BJ (cell line): Measurements from ENCODE around the gene MTCH1. TPM values are rescaled to one million over a fixed set of nuclear protein-coding genes. Genes with fewer than 3 reads are reported as not detected.

ENCODE experiments used
- CTCF ChIA-PET: fragments of 350-600 bp; formaldehyde crosslinking; extraction: SDS; loops from one replicate; lab custom pipeline; 2021; ENCODE audit warnings: antibody characterized with exemption, inconsistent platforms; lab: Yijun Ruan, JAX
- POLR2A ChIA-PET: fragments of 300-600 bp; sonication (Branson Sonifier 250); formaldehyde crosslinking; extraction: SDS; loops from one replicate; lab custom pipeline; 2021; ENCODE audit warnings: antibody characterized with exemption; lab: Charles Lee
- DNase-seq: peaks from one replicate; pipeline ENCODE4 v3.0.0-alpha.2; 2011; ENCODE audit warnings: low read depth
- H3K27me3 ChIP-seq: 2 replicates; pipeline ENCODE4 v1.6.0; 2011; ENCODE audit warnings: low read length; ENCODE audit not compliant: control insufficient read depth, insufficient read depth
- H3K36me3 ChIP-seq: 2 replicates; pipeline ENCODE4 v1.5.1; 2011; ENCODE audit warnings: low read length; ENCODE audit not compliant: control insufficient read depth, insufficient read depth
- H3K4me3 ChIP-seq: 2 replicates; pipeline ENCODE4 v1.5.1; 2011; ENCODE audit warnings: low read depth, mild to moderate bottlenecking, control low read depth, low read length
- CTCF ChIP-seq: IDR thresholded peaks from 2 replicates; pipeline ENCODE4 v1.5.1; 2011; ENCODE audit warnings: low read depth, mild to moderate bottlenecking, control low read depth, inconsistent platforms, low read length, moderate library complexity; ENCODE audit not compliant: insufficient read depth
- polyA plus RNA-seq: library from polyadenylated mRNA; depleted of rRNA; stranded (reverse); fragments of >200 nt; gene quantifications from 2 replicates; pipeline ENCODE4 v1.2.3, GENCODE V29; 2011

Gene MTCH1
- polyA plus RNA-seq, 1 experiment: 207 TPM

- POLR2A ChIA-PET: no interaction called here
- TF ChIP-seq CTCF: no peak
- CTCF ChIA-PET: interaction anchor here (1.3 to 3.0 kb wide), 3 partner anchors 9 to 71 kb away, joined by 3 to 12 read pairs (median 4); no protein-coding TSS in a partner anchor
- Histone ChIP-seq H3K27me3 (no peaks in the 10 kb centered on the region), H3K36me3 (no peaks in the 10 kb centered on the region), H3K4me3 (no peak overlapping the region)
- DNase-seq: no peak
Measured at GRCh38 chr6:36956446-36956820, 29.6 kb downstream of the MTCH1 start.

GRCh38 chr6:36955671-36956445 lies 30.1 kb downstream of the MTCH1 start:
- ChIA-PET POLR2A (no interaction called here), CTCF (interaction anchor here (1.3 to 3.0 kb wide), 3 partner anchors 10 to 71 kb away, joined by 3 to 12 read pairs (median 4); no protein-coding TSS in a partner anchor)
- Histone ChIP-seq H3K36me3 (no peaks in the 10 kb centered on the region), H3K27me3 (no peaks in the 10 kb centered on the region), H3K4me3 (no peak overlapping the region)
- DNase-seq: no peak
- TF ChIP-seq CTCF: no peak

GRCh38 chr6:36955136-36955535 lies 30.9 kb downstream of the MTCH1 start:
- POLR2A ChIA-PET: no interaction called here
- H3K4me3 ChIP-seq: no peak overlapping the region
- CTCF ChIA-PET: interaction anchor here (3.0 kb wide), 1 partner anchor 24 kb away, joined by 12 read pairs; no protein-coding TSS in a partner anchor
- DNase-seq: no peak
- no peaks in the 10 kb centered on the region for H3K27me3 ChIP-seq
- no peaks in the 10 kb centered on the region for H3K36me3 ChIP-seq
- TF ChIP-seq CTCF: no peak

- POLR2A ChIA-PET: no interaction called here
Measured at GRCh38 chr6:36954262-36954931, 31.6 kb downstream of the MTCH1 start, which contains the start of gene PI16. TSS of gene PI16 (plus strand) at chr6:36954738. CDS start at chr6:36954761, 23 bp downstream.

More at GRCh38 chr6:36954262-36954931, 31.6 kb downstream of the MTCH1 start, which contains the start of gene PI16:
- H3K27me3 ChIP-seq: no peaks in the 10 kb centered on the region
- DNase-seq: no peak
- TF ChIP-seq CTCF: no peak
- H3K36me3 ChIP-seq: no peaks in the 10 kb centered on the region
- H3K4me3 ChIP-seq: no peak within 1 kb of the TSS
- CTCF ChIA-PET: interaction anchor here (3.0 kb wide), 1 partner anchor 25 kb away, joined by 12 read pairs; no protein-coding TSS in a partner anchor
